ENCODE data around the gene MRM3.
"Not testable (repeated sequence)": the region's sequence is repeated elsewhere in the genome, so short reads cannot be mapped to it uniquely, and the experiment has no call there.

MRM3 gene

GRCh38 chr17:804541-805435 is 22.6 kb downstream of the MRM3 start:
- no peak overlapping the region for H3K4me2 ChIP-seq (ENCODE audit: low read depth, low read length, poor library complexity, severe bottlenecking)
- H3K9ac ChIP-seq (ENCODE audit: low read length), result no peak overlapping the region
- H3K9me2 ChIP-seq (replicated peaks; ENCODE audit: insufficient read depth, low read length), result no peaks in the 10 kb centered on the region
- H3F3A ChIP-seq (ENCODE audit: insufficient read depth), result no peaks in the 10 kb centered on the region
- H4K20me1 ChIP-seq (ENCODE audit: low read depth, low read length), result no peaks in the 10 kb centered on the region
- no peaks in the 10 kb centered on the region for H3K27me3 ChIP-seq (ENCODE audit: low read length)
- H3K27ac ChIP-seq (ENCODE audit: low read depth, low read length), result no peak overlapping the region
- H3K4me3 ChIP-seq (ENCODE audit: insufficient read depth, low read length, poor library complexity, severe bottlenecking), result no peak overlapping the region
- H3K36me3 ChIP-seq (ENCODE audit: low read length), result no peaks in the 10 kb centered on the region
- TF ChIP-seq EZH2phosphoT487 (conservative IDR thresholded peaks at IDR 0.05; ENCODE audit: low read length) (no peak), CTCF (IDR thresholded peaks at IDR 0.05; ENCODE audit: insufficient read depth, low read length, poor library complexity, severe bottlenecking) (no peak)
- no peaks in the 10 kb centered on the region for H3K9me3 ChIP-seq (ENCODE audit: insufficient read depth, low read length)
- H2AFZ ChIP-seq (ENCODE audit: low read depth, low read length, severe bottlenecking), result no peak overlapping the region
- no peaks in the 10 kb centered on the region for H3K79me2 ChIP-seq (ENCODE audit: insufficient read depth, low read length)

- not testable (repeated sequence) for H3K27ac ChIP-seq (ENCODE audit: low read depth, low read length); H3K4me3 ChIP-seq (ENCODE audit: insufficient read depth, low read length, poor library complexity, severe bottlenecking); H3F3A ChIP-seq (ENCODE audit: insufficient read depth); H3K9ac ChIP-seq (ENCODE audit: low read length); H3K4me2 ChIP-seq (ENCODE audit: low read depth, low read length, poor library complexity, severe bottlenecking); H3K36me3 ChIP-seq (ENCODE audit: low read length); H4K20me1 ChIP-seq (ENCODE audit: low read depth, low read length); H3K79me2 ChIP-seq (ENCODE audit: insufficient read depth, low read length); H3K27me3 ChIP-seq (ENCODE audit: low read length); H3K9me2 ChIP-seq (replicated peaks; ENCODE audit: insufficient read depth, low read length); H3K9me3 ChIP-seq (ENCODE audit: insufficient read depth, low read length); H2AFZ ChIP-seq (ENCODE audit: low read depth, low read length, severe bottlenecking)
These were observed 23.7 kb downstream of the MRM3 start for GRCh38 chr17:805886-806285.

GRCh38 chr17:806346-806745 is 24.2 kb downstream of the MRM3 start:
- no peak overlapping the region for H3K4me2 ChIP-seq (ENCODE audit: low read depth, low read length, poor library complexity, severe bottlenecking)
- no peaks in the 10 kb centered on the region for H3K9me2 ChIP-seq (replicated peaks; ENCODE audit: insufficient read depth, low read length)

More at GRCh38 chr17:806346-806745, 24.2 kb downstream of the MRM3 start:
- Histone ChIP-seq H3K36me3 (ENCODE audit: low read length) (no peaks in the 10 kb centered on the region), H3K9me3 (ENCODE audit: insufficient read depth, low read length) (no peaks in the 10 kb centered on the region), H2AFZ (ENCODE audit: low read depth, low read length, severe bottlenecking) (no peak overlapping the region), H3K9ac (ENCODE audit: low read length) (no peak overlapping the region), H4K20me1 (ENCODE audit: low read depth, low read length) (no peaks in the 10 kb centered on the region), H3K4me3 (ENCODE audit: insufficient read depth, low read length, poor library complexity, severe bottlenecking) (no peak overlapping the region), H3F3A (ENCODE audit: insufficient read depth) (no peaks in the 10 kb centered on the region), H3K79me2 (ENCODE audit: insufficient read depth, low read length) (no peaks in the 10 kb centered on the region), H3K27me3 (ENCODE audit: low read length) (no peaks in the 10 kb centered on the region), H3K27ac (ENCODE audit: low read depth, low read length) (no peak overlapping the region)
- no peak for TF ChIP-seq EZH2phosphoT487 (conservative IDR thresholded peaks at IDR 0.05; ENCODE audit: low read length)
- TF ChIP-seq CTCF (IDR thresholded peaks at IDR 0.05; ENCODE audit: insufficient read depth, low read length, poor library complexity, severe bottlenecking), result no peak

All from SU-DHL-6 (cell line).